Panc1 (cell line): Measurements from ENCODE around the gene ADAMTS16.

Source experiments
- CTCF ChIP-seq: fragments of 450-650 bp; IDR thresholded peaks from 2 replicates; pipeline ENCODE4 v1.5.1; 2017; ENCODE audit warnings: mild to moderate bottlenecking
- POLR2AphosphoS5 ChIP-seq: IDR thresholded peaks from 2 replicates; pipeline ENCODE4 v1.6.1; 2012; ENCODE audit warnings: mild to moderate bottlenecking, low read depth, low read length, moderate library complexity

GRCh38 chr5:5306696-5307095 is 166.6 kb downstream of the ADAMTS16 start:
- no peak for TF ChIP-seq CTCF
- TF ChIP-seq POLR2AphosphoS5, result no peak
